ENCODE data around the gene STUB1. TPM values are rescaled to one million over a fixed set of nuclear protein-coding genes. Genes with fewer than 3 reads are reported as not detected.

STUB1 gene
- 78.3 TPM for total RNA-seq (ENCODE audit: unreplicated experiment)
- long read RNA-seq, transcript STUB1-201 (7 exons, 1,472 nt), result major isoform, 99 of 113 reads
- long read RNA-seq, partial matches to known transcripts, result 2 of 113 reads
- long read RNA-seq, other reads (novel, unspliced or antisense), result 11 of 113 reads

GRCh38 chr16:679814-680624 lies at the start of gene STUB1:
STUB1 (plus strand) TSS chr16:680410; CDS start chr16:680526, 116 bp downstream.
- peaks cover 6% of the 10 kb centered on the region for H3K9me3 Mint-ChIP-seq (ENCODE audit: unreplicated experiment)
- peak within 1 kb of the TSS; percentile 72 for H3K27ac Mint-ChIP-seq (ENCODE audit: unreplicated experiment)
- peaks cover 9% of the 10 kb centered on the region for H3K4me1 Mint-ChIP-seq (ENCODE audit: low read depth, unreplicated experiment)
- TF ChIP-seq CTCF (IDR thresholded peaks at IDR 0.05; ENCODE audit: partially characterized antibody, unreplicated experiment), result no peak
- H3K4me3 Mint-ChIP-seq (ENCODE audit: unreplicated experiment), result peak within 1 kb of the TSS; percentile 84
- DNase-seq, result peak; percentile 94
- peaks cover 11% of the 10 kb centered on the region for H3K27me3 Mint-ChIP-seq (ENCODE audit: unreplicated experiment)
- H3K36me3 Mint-ChIP-seq (ENCODE audit: unreplicated experiment), result no peaks in the 10 kb centered on the region

GRCh38 chr16:630815-631405 lies 49.3 kb upstream of the STUB1 start, which contains the start of gene WFIKKN1:
WFIKKN1 (plus strand) TSS chr16:630985; CDS start chr16:631254, 269 bp downstream.
- Mint-ChIP-seq H3K27ac (ENCODE audit: unreplicated experiment) (peak within 1 kb of the TSS; percentile 99), H3K27me3 (ENCODE audit: unreplicated experiment) (peaks cover 20% of the 10 kb centered on the region), H3K4me1 (ENCODE audit: low read depth, unreplicated experiment) (peaks cover 12% of the 10 kb centered on the region), H3K4me3 (ENCODE audit: unreplicated experiment) (peak within 1 kb of the TSS; percentile 74), H3K36me3 (ENCODE audit: unreplicated experiment) (no peaks in the 10 kb centered on the region), H3K9me3 (ENCODE audit: unreplicated experiment) (peaks cover 14% of the 10 kb centered on the region)
- no peak for TF ChIP-seq CTCF (IDR thresholded peaks at IDR 0.05; ENCODE audit: partially characterized antibody, unreplicated experiment)
- DNase-seq, result peak; percentile 71

- peaks cover 12% of the 10 kb centered on the region for H3K4me1 Mint-ChIP-seq (ENCODE audit: low read depth, unreplicated experiment)
- H3K27ac Mint-ChIP-seq (ENCODE audit: unreplicated experiment), result peak overlapping the region; percentile 62
- peak overlapping the region; percentile 68 for H3K4me3 Mint-ChIP-seq (ENCODE audit: unreplicated experiment)
- DNase-seq, result no peak
- no peak for TF ChIP-seq CTCF (IDR thresholded peaks at IDR 0.05; ENCODE audit: partially characterized antibody, unreplicated experiment)
- peaks cover 24% of the 10 kb centered on the region for H3K27me3 Mint-ChIP-seq (ENCODE audit: unreplicated experiment)
- H3K36me3 Mint-ChIP-seq (ENCODE audit: unreplicated experiment), result no peaks in the 10 kb centered on the region
- H3K9me3 Mint-ChIP-seq (ENCODE audit: unreplicated experiment), result peaks cover 17% of the 10 kb centered on the region
Observed at GRCh38 chr16:631808-632358, 48.3 kb upstream of the STUB1 start.

GRCh38 chr16:632486-633335 lies 47.5 kb upstream of the STUB1 start:
- Mint-ChIP-seq H3K9me3 (ENCODE audit: unreplicated experiment) (peaks cover 17% of the 10 kb centered on the region), H3K4me1 (ENCODE audit: low read depth, unreplicated experiment) (peaks cover 11% of the 10 kb centered on the region), H3K27ac (ENCODE audit: unreplicated experiment) (no peak overlapping the region), H3K27me3 (ENCODE audit: unreplicated experiment) (peaks cover 22% of the 10 kb centered on the region), H3K36me3 (ENCODE audit: unreplicated experiment) (no peaks in the 10 kb centered on the region), H3K4me3 (ENCODE audit: unreplicated experiment) (no peak overlapping the region)
- peak; percentile 12 for DNase-seq
- TF ChIP-seq CTCF (IDR thresholded peaks at IDR 0.05; ENCODE audit: partially characterized antibody, unreplicated experiment), result no peak

Measured in glutamatergic neuron (in vitro differentiated cells).